Dedifferentiated amniotic fluid mesenchymal stem cell (primary cell): ENCODE data around the gene PKNOX2.

ENCODE experiments used
- DNase-seq: peaks from one replicate; pipeline ENCODE4 v3.0.0-alpha.2; 2016; ENCODE audit errors: extremely low spot score

Gene PKNOX2

GRCh38 chr11:125287491-125288210, 123.1 kb downstream of the PKNOX2 start:
- DNase-seq: no peak

- DNase-seq: no peak
Measured at GRCh38 chr11:125289419-125290098, 125.0 kb downstream of the PKNOX2 start.

GRCh38 chr11:125290263-125290662, 125.7 kb downstream of the PKNOX2 start:
- DNase-seq: no peak

GRCh38 chr11:125292100-125292499, 127.5 kb downstream of the PKNOX2 start:
- no peak for DNase-seq

GRCh38 chr11:125293596-125293995, 129.0 kb downstream of the PKNOX2 start:
- no peak for DNase-seq

GRCh38 chr11:125295931-125296330, 131.4 kb downstream of the PKNOX2 start:
- DNase-seq: no peak

- DNase-seq: no peak
Measured at GRCh38 chr11:125297346-125297915, 132.9 kb downstream of the PKNOX2 start.

- no peak for DNase-seq
Measured at GRCh38 chr11:125299061-125299615, 134.6 kb downstream of the PKNOX2 start.

- DNase-seq: no peak
Measured at GRCh38 chr11:125299821-125300220, 135.3 kb downstream of the PKNOX2 start.

GRCh38 chr11:125300791-125301218, 136.3 kb downstream of the PKNOX2 start:
- DNase-seq: peak; percentile 60

- DNase-seq: no peak
Measured at GRCh38 chr11:125301346-125301745, 136.8 kb downstream of the PKNOX2 start.

GRCh38 chr11:125303186-125303585, 138.6 kb downstream of the PKNOX2 start:
- no peak for DNase-seq

GRCh38 chr11:125303694-125304093, 139.1 kb downstream of the PKNOX2 start:
- DNase-seq: no peak

- no peak for DNase-seq
Measured at GRCh38 chr11:125304136-125304535, 139.6 kb downstream of the PKNOX2 start.

- no peak for DNase-seq
Measured at GRCh38 chr11:125304876-125305275, 140.3 kb downstream of the PKNOX2 start.

- DNase-seq: no peak
Measured at GRCh38 chr11:125305345-125305744, 140.8 kb downstream of the PKNOX2 start.

GRCh38 chr11:125306476-125306875, 141.9 kb downstream of the PKNOX2 start:
- no peak for DNase-seq

- no peak for DNase-seq
Measured at GRCh38 chr11:125308246-125308645, 143.7 kb downstream of the PKNOX2 start.

- DNase-seq: no peak
Measured at GRCh38 chr11:125312391-125312790, 147.8 kb downstream of the PKNOX2 start.

- no peak for DNase-seq
Measured at GRCh38 chr11:125312812-125313211, 148.3 kb downstream of the PKNOX2 start.

GRCh38 chr11:125313271-125314219, 149.0 kb downstream of the PKNOX2 start:
- DNase-seq: no peak
